HCT116 (cell line): ENCODE results near the gene KDM4D. TPM values are rescaled to one million over a fixed set of nuclear protein-coding genes. Genes with fewer than 3 reads are reported as not detected.

Experiments
- ATAC-seq: fragments of 200-7000 bp; cut with Tn5 transposase; 2 replicates; pipeline ENCODE4 v1.9.1; 2020; ENCODE audit warnings: mild to moderate bottlenecking, moderate library complexity
- BruUV-seq: library from RNA; stranded (reverse); fragments of 400-500 nt; replicated peaks from 2 replicates; lab custom pipeline; 2021; lab: Mats Ljungman, UMichigan
- CTCF ChIA-PET: fragments of 300-600 bp; sonication (Branson Sonifier 250); formaldehyde crosslinking; loops from one replicate; lab custom pipeline; 2021; ENCODE audit warnings: antibody characterized with exemption; lab: Charles Lee
- POLR2A ChIA-PET: fragments of 300-600, 350-600 bp; sonication (Branson Sonifier 250); formaldehyde crosslinking; loops from one replicate; lab custom pipeline; 2021; ENCODE audit warnings: antibody characterized with exemption; lab: Charles Lee
- RAD21 ChIA-PET, 2 experiments: fragments of 300-600 bp; sonication (Branson Sonifier 250); formaldehyde crosslinking; loops; one replicate each; lab custom pipeline; 2023; ENCODE audit warnings: low total read pairs in 2 of 2; ENCODE audit not compliant: uncharacterized antibody in 2 of 2, unreplicated experiment in 2 of 2, low non-redundant PET in 1 of 2; lab: Charles Lee
- DNase-seq: peaks from one replicate; pipeline ENCODE4 v3.0.0-alpha.2; 2010; ENCODE audit warnings: low read depth, low spot score
- H2AFZ ChIP-seq: fragments of 200-600 bp; shearing (Covaris generic), sonication (generic); 2 replicates; pipeline ENCODE4 v1.6.1; 2017; ENCODE audit warnings: low read depth, mixed run types, mixed read lengths, antibody characterized with exemption, low read length; ENCODE audit not compliant: poor library complexity, severe bottlenecking
- H3K27ac ChIP-seq: 2 replicates; pipeline ENCODE4 v1.5.1; 2012; ENCODE audit warnings: low read depth, low read length
- H3K27me3 ChIP-seq: fragments of 200-600 bp; sonication (generic); 2 replicates; pipeline ENCODE4 v1.6.1; 2016; ENCODE audit warnings: mixed run types, low read length, mixed read lengths; ENCODE audit not compliant: insufficient read depth
- H3K36me3 ChIP-seq, 2 experiments: fragments of 200-500 bp in 1 of 2; fragments of 200-600 bp in 1 of 2; sonication (Bioruptor generic) in 1 of 2; sonication (generic) in 1 of 2; 2 replicates each; pipeline versions ENCODE4 v1.5.1 to v1.6.1; 2014 to 2016; ENCODE audit warnings: low read length in 2 of 2, inconsistent platforms in 1 of 2, mixed read lengths in 1 of 2, mixed run types in 1 of 2; ENCODE audit not compliant: insufficient read depth in 2 of 2, control insufficient read depth in 1 of 2
- H3K4me1 ChIP-seq, 2 experiments: fragments of 200-600 bp in 1 of 2; sonication (generic) in 1 of 2; 2 replicates each; pipeline versions ENCODE4 v1.5.1 to v1.6.1; 2012 to 2017; ENCODE audit warnings: low read length in 2 of 2, inconsistent platforms in 1 of 2, mild to moderate bottlenecking in 1 of 2, mixed read lengths in 1 of 2, mixed run types in 1 of 2, moderate library complexity in 1 of 2; ENCODE audit not compliant: insufficient read depth in 2 of 2, control insufficient read depth in 1 of 2
- H3K4me2 ChIP-seq: fragments of 200-600 bp; sonication (generic); 2 replicates; pipeline ENCODE4 v1.6.1; 2017; ENCODE audit warnings: mixed run types, low read length, mixed read lengths
- H3K4me3 ChIP-seq, 2 experiments: fragments of 200-600 bp in 1 of 2; sonication (generic) in 1 of 2; replicated peaks in 1 of 2; 2 replicates each; pipeline ENCODE4 v1.5.1; 2011 to 2016; ENCODE audit warnings: low read length in 2 of 2, control low read depth in 1 of 2, low read depth in 1 of 2, mild to moderate bottlenecking in 1 of 2, mixed read lengths in 1 of 2, mixed run types in 1 of 2
- H3K79me2 ChIP-seq: fragments of 200-600 bp; sonication (generic); 2 replicates; pipeline ENCODE4 v1.6.1; 2017; ENCODE audit warnings: mild to moderate bottlenecking, mixed run types, low read length, moderate library complexity, mixed read lengths; ENCODE audit not compliant: insufficient read depth
- H3K9ac ChIP-seq: fragments of 200-600 bp; sonication (generic); 2 replicates; pipeline ENCODE4 v1.6.1; 2016; ENCODE audit warnings: low read length, mixed read lengths
- H3K9me2 ChIP-seq: fragments of 200-600 bp; sonication (generic), shearing (Covaris generic); 2 replicates; pipeline ENCODE4 v1.6.1; 2017; ENCODE audit warnings: mixed run types, mild to moderate bottlenecking, moderate library complexity; ENCODE audit not compliant: insufficient read depth
- H3K9me3 ChIP-seq, 2 experiments: fragments of 200-500 bp in 1 of 2; fragments of 200-600 bp in 1 of 2; sonication (Bioruptor generic) in 1 of 2; sonication (generic) in 1 of 2; 2 replicates each; pipeline ENCODE4 v1.6.1; 2014 to 2017; ENCODE audit warnings: low read length in 2 of 2, mixed read lengths in 2 of 2, inconsistent platforms in 1 of 2, low read depth in 1 of 2, mild to moderate bottlenecking in 1 of 2, mixed run types in 1 of 2, moderate library complexity in 1 of 2; ENCODE audit not compliant: control insufficient read depth in 1 of 2, insufficient read depth in 1 of 2
- H4K20me1 ChIP-seq: fragments of 200-600 bp; sonication (generic), shearing (Covaris generic); 2 replicates; pipeline ENCODE4 v1.6.1; 2017; ENCODE audit warnings: mixed run types, mild to moderate bottlenecking, moderate library complexity; ENCODE audit not compliant: insufficient read depth
- ATF3 ChIP-seq: IDR thresholded peaks from 2 replicates; pipeline ENCODE4 v1.6.1; 2012
- ELF1 ChIP-seq: IDR thresholded peaks from 2 replicates; pipeline ENCODE4 v1.6.1; 2012; ENCODE audit warnings: low read depth, borderline replicate concordance
- EZH2 ChIP-seq: fragments of 200-600 bp; sonication (generic); IDR thresholded peaks from 2 replicates; pipeline ENCODE4 v1.6.1; 2017; ENCODE audit warnings: antibody characterized with exemption, mixed run types
- POLR2AphosphoS5 ChIP-seq: IDR thresholded peaks from 2 replicates; pipeline ENCODE4 v1.6.1; 2011; ENCODE audit warnings: mild to moderate bottlenecking, low read depth, low read length, moderate library complexity
- RAD21 ChIP-seq: IDR thresholded peaks from 2 replicates; pipeline ENCODE4 v1.6.1; 2012; ENCODE audit warnings: low read depth, mild to moderate bottlenecking
- SRF ChIP-seq: IDR thresholded peaks from 2 replicates; pipeline ENCODE4 v1.6.1; 2012; ENCODE audit warnings: low read depth
- TCF7L2 ChIP-seq: IDR thresholded peaks from 2 replicates; pipeline ENCODE4 v1.7.0; 2011; ENCODE audit warnings: borderline replicate concordance, inconsistent platforms; ENCODE audit not compliant: insufficient read depth, insufficient read length; ENCODE audit errors: extremely low read depth
- YY1 ChIP-seq: IDR thresholded peaks from 2 replicates; pipeline ENCODE4 v1.6.1; 2011; ENCODE audit warnings: low read length, low read depth, moderate library complexity, mild to moderate bottlenecking; ENCODE audit not compliant: insufficient replicate concordance; ENCODE audit errors: extremely low read depth
- ZNF274 ChIP-seq: fragments of 200-500 bp; sonication (Bioruptor generic); IDR thresholded peaks from 2 replicates; pipeline ENCODE4 v1.6.1; 2014; ENCODE audit warnings: mild to moderate bottlenecking, low read depth, low read length, inconsistent platforms
- intact Hi-C: fragments of 100-400 bp; cut with micrococcal nuclease; formaldehyde crosslinking; loops from 2 replicates; pipeline ENCODE4 v1.10.0; 2022
- total RNA-seq: library from RNA; stranded (reverse); gene quantifications from one replicate; pipeline ENCODE4 v1.2.1, GENCODE V29; 2021; ENCODE audit not compliant: unreplicated experiment
- TF ChIP-seq, protein P1 (sequence below): IDR thresholded peaks from 2 replicates; pipeline ENCODE4 v1.6.1; 2012
- TF ChIP-seq, protein P2 (sequence below), 3 experiments: fragments of 200-600 bp in 1 of 3; sonication (generic) in 1 of 3; IDR thresholded peaks in 2 of 3; conservative IDR thresholded peaks in 1 of 3; 2 replicates each; pipeline ENCODE4 v1.5.1; 2012 to 2017; ENCODE audit warnings: low read depth in 2 of 3, low read length in 2 of 3, antibody characterized with exemption in 1 of 3, borderline replicate concordance in 1 of 3, control low read depth in 1 of 3, mild to moderate bottlenecking in 1 of 3, mixed read lengths in 1 of 3, mixed run types in 1 of 3, moderate library complexity in 1 of 3; ENCODE audit not compliant: insufficient read depth in 1 of 3
- TF ChIP-seq, protein P3 (sequence below): IDR thresholded peaks from 2 replicates; pipeline ENCODE4 v1.6.1; 2012; ENCODE audit warnings: low read depth

KDM4D gene
- total RNA-seq, 1 experiment from 2014 or later: 2.1 TPM

DNA sequence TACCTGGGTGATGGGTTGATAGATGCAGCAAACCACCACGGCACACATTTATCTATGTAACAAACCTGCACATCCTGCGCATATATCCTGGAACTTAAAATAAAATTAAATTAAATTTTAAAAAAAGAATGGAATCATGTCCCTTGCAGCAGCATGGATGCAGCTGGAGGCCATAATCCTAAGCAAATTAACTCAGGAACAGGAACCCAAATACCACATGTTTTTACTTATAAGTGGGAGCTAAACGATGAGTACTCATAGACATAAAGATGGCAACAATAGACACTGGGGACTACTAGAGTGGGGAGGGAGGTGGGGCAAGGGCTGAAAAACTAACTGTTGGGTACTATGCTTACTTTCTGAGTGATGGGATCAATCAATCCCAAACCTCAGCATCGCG lies 41.0 kb upstream of the KDM4D start:
- ChIA-PET RAD21 (no interaction called here), POLR2A (no interaction called here), CTCF (no interaction called here)
- intact Hi-C loops: no loop called here
- H2AFZ ChIP-seq: no peak overlapping the region
- no peak overlapping the region for H3K9ac ChIP-seq
- H3K4me1 ChIP-seq: peaks cover 0 to 3% of the 10 kb centered on the region in 2 experiments; a peak in 1 of 4 replicates
- H3K4me3 ChIP-seq: no peak overlapping the region
- H3K27me3 ChIP-seq: no peaks in the 10 kb centered on the region
- no peaks in the 10 kb centered on the region for H3K36me3 ChIP-seq
- H3K9me2 ChIP-seq: no peaks in the 10 kb centered on the region
- TF ChIP-seq, protein P1, sequence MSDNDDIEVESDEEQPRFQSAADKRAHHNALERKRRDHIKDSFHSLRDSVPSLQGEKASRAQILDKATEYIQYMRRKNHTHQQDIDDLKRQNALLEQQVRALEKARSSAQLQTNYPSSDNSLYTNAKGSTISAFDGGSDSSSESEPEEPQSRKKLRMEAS: no peak
- no peak for TF ChIP-seq ATF3
- no peak for TF ChIP-seq ELF1
- no peak for TF ChIP-seq RAD21
- no peak for TF ChIP-seq SRF
- TF ChIP-seq TCF7L2: no peak
- no peak for TF ChIP-seq POLR2AphosphoS5
- TF ChIP-seq, protein P2, sequence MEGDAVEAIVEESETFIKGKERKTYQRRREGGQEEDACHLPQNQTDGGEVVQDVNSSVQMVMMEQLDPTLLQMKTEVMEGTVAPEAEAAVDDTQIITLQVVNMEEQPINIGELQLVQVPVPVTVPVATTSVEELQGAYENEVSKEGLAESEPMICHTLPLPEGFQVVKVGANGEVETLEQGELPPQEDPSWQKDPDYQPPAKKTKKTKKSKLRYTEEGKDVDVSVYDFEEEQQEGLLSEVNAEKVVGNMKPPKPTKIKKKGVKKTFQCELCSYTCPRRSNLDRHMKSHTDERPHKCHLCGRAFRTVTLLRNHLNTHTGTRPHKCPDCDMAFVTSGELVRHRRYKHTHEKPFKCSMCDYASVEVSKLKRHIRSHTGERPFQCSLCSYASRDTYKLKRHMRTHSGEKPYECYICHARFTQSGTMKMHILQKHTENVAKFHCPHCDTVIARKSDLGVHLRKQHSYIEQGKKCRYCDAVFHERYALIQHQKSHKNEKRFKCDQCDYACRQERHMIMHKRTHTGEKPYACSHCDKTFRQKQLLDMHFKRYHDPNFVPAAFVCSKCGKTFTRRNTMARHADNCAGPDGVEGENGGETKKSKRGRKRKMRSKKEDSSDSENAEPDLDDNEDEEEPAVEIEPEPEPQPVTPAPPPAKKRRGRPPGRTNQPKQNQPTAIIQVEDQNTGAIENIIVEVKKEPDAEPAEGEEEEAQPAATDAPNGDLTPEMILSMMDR (IDR thresholded peaks at IDR 0.05 in 2 of 3, conservative IDR thresholded peaks at IDR 0.05 in 1 of 3; ENCODE audit: borderline replicate concordance in 1 of 3, insufficient read depth in 1 of 3, low read depth in 2 of 3, low read length in 2 of 3): no peak
- TF ChIP-seq EZH2: no peak
- TF ChIP-seq YY1: no peak
- TF ChIP-seq, protein P3, sequence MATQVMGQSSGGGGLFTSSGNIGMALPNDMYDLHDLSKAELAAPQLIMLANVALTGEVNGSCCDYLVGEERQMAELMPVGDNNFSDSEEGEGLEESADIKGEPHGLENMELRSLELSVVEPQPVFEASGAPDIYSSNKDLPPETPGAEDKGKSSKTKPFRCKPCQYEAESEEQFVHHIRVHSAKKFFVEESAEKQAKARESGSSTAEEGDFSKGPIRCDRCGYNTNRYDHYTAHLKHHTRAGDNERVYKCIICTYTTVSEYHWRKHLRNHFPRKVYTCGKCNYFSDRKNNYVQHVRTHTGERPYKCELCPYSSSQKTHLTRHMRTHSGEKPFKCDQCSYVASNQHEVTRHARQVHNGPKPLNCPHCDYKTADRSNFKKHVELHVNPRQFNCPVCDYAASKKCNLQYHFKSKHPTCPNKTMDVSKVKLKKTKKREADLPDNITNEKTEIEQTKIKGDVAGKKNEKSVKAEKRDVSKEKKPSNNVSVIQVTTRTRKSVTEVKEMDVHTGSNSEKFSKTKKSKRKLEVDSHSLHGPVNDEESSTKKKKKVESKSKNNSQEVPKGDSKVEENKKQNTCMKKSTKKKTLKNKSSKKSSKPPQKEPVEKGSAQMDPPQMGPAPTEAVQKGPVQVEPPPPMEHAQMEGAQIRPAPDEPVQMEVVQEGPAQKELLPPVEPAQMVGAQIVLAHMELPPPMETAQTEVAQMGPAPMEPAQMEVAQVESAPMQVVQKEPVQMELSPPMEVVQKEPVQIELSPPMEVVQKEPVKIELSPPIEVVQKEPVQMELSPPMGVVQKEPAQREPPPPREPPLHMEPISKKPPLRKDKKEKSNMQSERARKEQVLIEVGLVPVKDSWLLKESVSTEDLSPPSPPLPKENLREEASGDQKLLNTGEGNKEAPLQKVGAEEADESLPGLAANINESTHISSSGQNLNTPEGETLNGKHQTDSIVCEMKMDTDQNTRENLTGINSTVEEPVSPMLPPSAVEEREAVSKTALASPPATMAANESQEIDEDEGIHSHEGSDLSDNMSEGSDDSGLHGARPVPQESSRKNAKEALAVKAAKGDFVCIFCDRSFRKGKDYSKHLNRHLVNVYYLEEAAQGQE: no peak
- no peak for TF ChIP-seq ZNF274
- H3K9me3 ChIP-seq: no peaks in the 10 kb centered on the region
- H3K27ac ChIP-seq: no peak overlapping the region
- ATAC-seq: no peak
- H3K79me2 ChIP-seq: no peaks in the 10 kb centered on the region
- H4K20me1 ChIP-seq: no peaks in the 10 kb centered on the region
- no peak overlapping the region for H3K4me2 ChIP-seq
- BruUV-seq: no TSS peak
- DNase-seq: no peak
